Hepatocyte (in vitro differentiated cells): ENCODE data around the gene ARL8B. TPM values are rescaled to one million over a fixed set of nuclear protein-coding genes. Genes with fewer than 3 reads are reported as not detected.

Experiments used
- DNase-seq: peaks from one replicate; pipeline ENCODE4 v3.0.0-alpha.2; 2016; ENCODE audit warnings: low spot score
- H2AFZ ChIP-seq: fragments of 200-600 bp; sonication (generic); 2 replicates; pipeline ENCODE4 v1.6.0; 2016; ENCODE audit warnings: antibody characterized with exemption, mild to moderate bottlenecking
- H3K27ac ChIP-seq: fragments of 200-600 bp; sonication (generic); 2 replicates; pipeline ENCODE4 v1.5.1; 2016; ENCODE audit warnings: mild to moderate bottlenecking
- H3K27me3 ChIP-seq: fragments of 200-600 bp; sonication (generic); 2 replicates; pipeline ENCODE4 v1.6.1; 2016
- H3K36me3 ChIP-seq: fragments of 200-600 bp; sonication (generic); replicated peaks from 2 replicates; pipeline ENCODE4 v1.5.1; 2016; ENCODE audit warnings: low read depth; ENCODE audit not compliant: insufficient read depth
- H3K4me1 ChIP-seq: fragments of 200-600 bp; sonication (generic); 2 replicates; pipeline ENCODE4 v1.5.1; 2016; ENCODE audit warnings: mild to moderate bottlenecking, moderate library complexity; ENCODE audit not compliant: insufficient read depth
- H3K4me2 ChIP-seq: fragments of 200-600 bp; sonication (generic); 2 replicates; pipeline ENCODE4 v1.6.0; 2016
- H3K4me3 ChIP-seq: fragments of 200-600 bp; sonication (generic); 2 replicates; pipeline ENCODE4 v1.5.1; 2016; ENCODE audit warnings: mild to moderate bottlenecking
- H3K79me2 ChIP-seq: fragments of 200-600 bp; sonication (generic); 2 replicates; pipeline ENCODE4 v1.6.0; 2017; ENCODE audit warnings: mild to moderate bottlenecking
- H3K9me2 ChIP-seq: fragments of 200-600 bp; sonication (generic); replicated peaks from 2 replicates; pipeline ENCODE4 v1.6.0; 2017; ENCODE audit warnings: mild to moderate bottlenecking; ENCODE audit not compliant: insufficient read depth
- H3K9me3 ChIP-seq: fragments of 200-600 bp; sonication (generic); 2 replicates; pipeline ENCODE4 v1.5.1; 2016; ENCODE audit warnings: low read depth, mild to moderate bottlenecking
- H4K20me1 ChIP-seq: fragments of 200-600 bp; sonication (generic); 2 replicates; pipeline ENCODE4 v1.6.0; 2016; ENCODE audit warnings: mild to moderate bottlenecking; ENCODE audit not compliant: insufficient read depth, poor library complexity, severe bottlenecking
- EZH2 ChIP-seq: fragments of 200-600 bp; sonication (generic); IDR thresholded peaks from 2 replicates; pipeline ENCODE4 v1.6.1; 2016; ENCODE audit warnings: antibody characterized with exemption, mild to moderate bottlenecking, borderline replicate concordance
- EZH2phosphoT487 ChIP-seq: fragments of 200-600 bp; sonication (generic); IDR thresholded peaks from one replicate; pipeline ENCODE4 v1.6.1; 2018; ENCODE audit warnings: antibody characterized with exemption, mild to moderate bottlenecking, low read depth, moderate library complexity; ENCODE audit not compliant: unreplicated experiment, severe bottlenecking
- WGBS: methylation state at CpG from one replicate; pipeline ENCODE4 v1.1.6; 2016; ENCODE audit warnings: low lambda C conversion rate; ENCODE audit errors: missing lambda C conversion rate; 5-methylcytosine and 5-hydroxymethylcytosine counted together
- polyA plus RNA-seq: library from polyadenylated mRNA; unstranded; fragments of >200 nt; fragmentation: Nextera tagmentation; extraction: Ambion mirVana; gene quantifications from 2 replicates; pipeline ENCODE4 v1.2.1, GENCODE V29; 2016
- total RNA-seq: library from RNA; depleted of rRNA; stranded (reverse); fragments of >200 nt; gene quantifications from 2 replicates; pipeline ENCODE4 v1.2.3, GENCODE V29; 2014
- TF ChIP-seq, protein P1 (sequence below): fragments of 200-600 bp; sonication (generic); IDR thresholded peaks from 2 replicates; pipeline ENCODE4 v1.5.1; 2016; ENCODE audit warnings: antibody characterized with exemption, mild to moderate bottlenecking; ENCODE audit not compliant: poor library complexity

Gene ARL8B
- total and polyA plus RNA-seq, 2 experiments from 2014 or later: 58.1 to 94.4 TPM

GRCh38 chr3:5197022-5197421 lies 74.9 kb downstream of the ARL8B start:
- peak overlapping the region; percentile 80 for H3K27ac ChIP-seq
- H2AFZ ChIP-seq: no peak overlapping the region
- H3K4me3 ChIP-seq: no peak overlapping the region
- WGBS: 85% methylated on average over 4 of the region's 4 CpGs
- peak overlapping the region; percentile 62 for H3K4me2 ChIP-seq
- peaks cover 74% of the 10 kb centered on the region for H3K79me2 ChIP-seq
- H3K9me3 ChIP-seq: no peaks in the 10 kb centered on the region
- H4K20me1 ChIP-seq: no peaks in the 10 kb centered on the region
- DNase-seq: no peak
- no peaks in the 10 kb centered on the region for H3K9me2 ChIP-seq
- TF ChIP-seq EZH2 (no peak), EZH2phosphoT487 (no peak)
- TF ChIP-seq, protein P1, sequence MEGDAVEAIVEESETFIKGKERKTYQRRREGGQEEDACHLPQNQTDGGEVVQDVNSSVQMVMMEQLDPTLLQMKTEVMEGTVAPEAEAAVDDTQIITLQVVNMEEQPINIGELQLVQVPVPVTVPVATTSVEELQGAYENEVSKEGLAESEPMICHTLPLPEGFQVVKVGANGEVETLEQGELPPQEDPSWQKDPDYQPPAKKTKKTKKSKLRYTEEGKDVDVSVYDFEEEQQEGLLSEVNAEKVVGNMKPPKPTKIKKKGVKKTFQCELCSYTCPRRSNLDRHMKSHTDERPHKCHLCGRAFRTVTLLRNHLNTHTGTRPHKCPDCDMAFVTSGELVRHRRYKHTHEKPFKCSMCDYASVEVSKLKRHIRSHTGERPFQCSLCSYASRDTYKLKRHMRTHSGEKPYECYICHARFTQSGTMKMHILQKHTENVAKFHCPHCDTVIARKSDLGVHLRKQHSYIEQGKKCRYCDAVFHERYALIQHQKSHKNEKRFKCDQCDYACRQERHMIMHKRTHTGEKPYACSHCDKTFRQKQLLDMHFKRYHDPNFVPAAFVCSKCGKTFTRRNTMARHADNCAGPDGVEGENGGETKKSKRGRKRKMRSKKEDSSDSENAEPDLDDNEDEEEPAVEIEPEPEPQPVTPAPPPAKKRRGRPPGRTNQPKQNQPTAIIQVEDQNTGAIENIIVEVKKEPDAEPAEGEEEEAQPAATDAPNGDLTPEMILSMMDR: no peak
- peaks cover 25% of the 10 kb centered on the region for H3K4me1 ChIP-seq
- H3K27me3 ChIP-seq: no peaks in the 10 kb centered on the region
- no peaks in the 10 kb centered on the region for H3K36me3 ChIP-seq

GRCh38 chr3:5197470-5198312 lies 75.6 kb downstream of the ARL8B start:
- H3K27ac ChIP-seq: peak overlapping the region; percentile 80
- no peaks in the 10 kb centered on the region for H3K36me3 ChIP-seq
- peak overlapping the region; percentile 62 for H3K4me2 ChIP-seq
- no peaks in the 10 kb centered on the region for H3K9me2 ChIP-seq
- peaks cover 68% of the 10 kb centered on the region for H3K79me2 ChIP-seq
- no peaks in the 10 kb centered on the region for H3K27me3 ChIP-seq
- H3K4me1 ChIP-seq: peaks cover 25% of the 10 kb centered on the region
- no peak overlapping the region for H3K4me3 ChIP-seq
- TF ChIP-seq EZH2phosphoT487: no peak
- no peak for TF ChIP-seq EZH2
- TF ChIP-seq, protein P1: no peak
- H2AFZ ChIP-seq: no peak overlapping the region
- DNase-seq: no peak
- 86% methylated on average over 8 of the region's 8 CpGs for WGBS
- H3K9me3 ChIP-seq: no peaks in the 10 kb centered on the region
- no peaks in the 10 kb centered on the region for H4K20me1 ChIP-seq

DNA sequence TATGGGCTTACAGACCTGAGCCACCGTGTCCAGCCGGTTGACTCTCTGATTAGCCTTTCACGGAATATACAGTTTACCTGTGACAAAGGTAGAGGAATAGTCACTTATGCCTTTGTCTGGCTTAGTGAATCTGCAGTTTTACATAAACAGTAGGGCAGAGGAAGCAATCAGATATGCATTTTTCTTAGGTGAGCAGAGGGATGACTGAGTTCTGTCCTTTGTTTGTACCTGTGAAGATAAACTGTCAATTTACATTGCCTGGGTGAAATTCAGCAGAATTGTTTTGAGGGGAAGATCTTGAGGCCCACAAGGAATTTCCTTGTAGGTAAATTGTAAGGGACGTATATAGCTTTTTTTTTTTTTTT lies 76.2 kb downstream of the ARL8B start:
- Histone ChIP-seq H4K20me1 (no peaks in the 10 kb centered on the region), H2AFZ (no peak overlapping the region), H3K79me2 (peaks cover 62% of the 10 kb centered on the region), H3K4me1 (peaks cover 25% of the 10 kb centered on the region), H3K36me3 (no peaks in the 10 kb centered on the region), H3K27ac (peak overlapping the region; percentile 80), H3K27me3 (no peaks in the 10 kb centered on the region), H3K4me2 (no peak overlapping the region), H3K9me2 (no peaks in the 10 kb centered on the region), H3K4me3 (no peak overlapping the region), H3K9me3 (no peaks in the 10 kb centered on the region)
- TF ChIP-seq EZH2phosphoT487 (no peak), EZH2 (no peak)
- TF ChIP-seq, protein P1: no peak
- no peak for DNase-seq
- WGBS: 84% methylated on average over 4 of the region's 4 CpGs
